Suprapubic skin (tissue), 4 donors: ENCODE results near the gene CEP112. TPM values are rescaled to one million over a fixed set of nuclear protein-coding genes. Genes with fewer than 3 reads are reported as not detected.

Experiments
- DNase-seq, 2 donors: peaks; one replicate each; pipeline ENCODE4 v3.0.0-alpha.2; 2019; ENCODE audit warnings: low spot score in 2 of 2
- H3K27ac ChIP-seq: fragments of 200-600 bp; sonication (generic); one replicate; pipeline ENCODE4 v1.5.1; 2019
- H3K27me3 ChIP-seq: fragments of 200-600 bp; sonication (generic); one replicate; pipeline ENCODE4 v1.5.1; 2019
- H3K36me3 ChIP-seq: fragments of 200-600 bp; sonication (generic); one replicate; pipeline ENCODE4 v1.5.1; 2019
- H3K4me1 ChIP-seq: fragments of 200-600 bp; sonication (generic); one replicate; pipeline ENCODE4 v1.5.1; 2019
- H3K4me3 ChIP-seq: fragments of 200-600 bp; sonication (generic); one replicate; pipeline ENCODE4 v1.5.1; 2019; ENCODE audit warnings: mild to moderate bottlenecking
- H3K9me3 ChIP-seq: fragments of 200-600 bp; sonication (generic); one replicate; pipeline ENCODE4 v1.5.1; 2019
- CTCF ChIP-seq, 2 donors: fragments of 200-600 bp in 1 of 2; fragments of 450-650 bp in 1 of 2; sonication (generic) in 1 of 2; IDR thresholded peaks; one replicate each; pipeline ENCODE4 v1.5.1; 2016 to 2019; ENCODE audit warnings: antibody characterized with exemption in 2 of 2, mild to moderate bottlenecking in 1 of 2, moderate library complexity in 1 of 2
- EP300 ChIP-seq: sonication (generic); formaldehyde crosslinking; IDR thresholded peaks from one replicate; pipeline ENCODE4 v1.6.1; 2017; ENCODE audit warnings: antibody characterized with exemption
- POLR2A ChIP-seq, 2 donors: fragments of 450-650 bp; IDR thresholded peaks; one replicate each; pipeline ENCODE4 v1.6.1; 2017; ENCODE audit warnings: antibody characterized with exemption in 2 of 2, mild to moderate bottlenecking in 2 of 2, moderate library complexity in 2 of 2
- POLR2AphosphoS5 ChIP-seq, 3 donors: sonication (generic); formaldehyde crosslinking; IDR thresholded peaks; one replicate each; pipeline ENCODE4 v1.6.1; 2017; ENCODE audit warnings: antibody characterized with exemption in 3 of 3
- WGBS: methylation state at CpG from one replicate; pipeline ENCODE4 v1.1.5; 2018; 5-methylcytosine and 5-hydroxymethylcytosine counted together
- total RNA-seq, 4 donors: library from RNA; depleted of rRNA; stranded (reverse); fragments of >200 nt; gene quantifications; one replicate each; pipeline ENCODE4 v1.1.0, GENCODE V29; 2016

Gene CEP112
- total RNA-seq, 4 donors from 2014 or later: 0.68 to 14.1 (median 6.6) TPM

DNA sequence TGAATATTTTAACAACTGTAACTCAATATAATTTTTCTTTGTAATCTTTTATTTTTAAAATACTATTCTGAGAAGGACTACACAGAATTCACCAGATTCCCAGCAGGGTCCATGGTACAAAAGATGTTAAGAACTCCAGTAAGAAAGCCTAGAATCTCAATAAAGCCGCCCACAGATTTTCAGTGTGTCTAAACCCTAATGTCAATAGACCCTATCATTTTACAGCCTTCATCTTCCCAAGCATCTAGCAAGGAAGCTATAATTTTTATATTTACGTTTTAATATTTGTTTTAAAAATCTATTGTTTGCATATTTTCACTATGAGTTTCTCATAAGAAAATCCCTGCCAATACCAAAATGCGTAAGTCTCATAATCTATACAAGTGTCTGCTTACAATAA is 148.5 kb downstream of the CEP112 start:
- H3K9me3 ChIP-seq: no peaks in the 10 kb centered on the region
- no peaks in the 10 kb centered on the region for H3K27me3 ChIP-seq
- no peaks in the 10 kb centered on the region for H3K36me3 ChIP-seq
- H3K27ac ChIP-seq: no peak overlapping the region
- H3K4me3 ChIP-seq: no peak overlapping the region
- 91% methylated on average over 3 of the region's 3 CpGs for whole genome bisulfite sequencing
- TF ChIP-seq EP300: no peak
- no peak for TF ChIP-seq CTCF (IDR thresholded peaks at IDR 0.05)
- TF ChIP-seq POLR2A (IDR thresholded peaks at IDR 0.05): no peak
- TF ChIP-seq POLR2AphosphoS5 (IDR thresholded peaks at IDR 0.05): no peak
- H3K4me1 ChIP-seq: no peaks in the 10 kb centered on the region
- DNase-seq: no peak

GRCh38 chr17:66040402-66040801 is 151.5 kb downstream of the CEP112 start:
- Histone ChIP-seq H3K27ac (no peak overlapping the region), H3K27me3 (no peaks in the 10 kb centered on the region), H3K9me3 (no peaks in the 10 kb centered on the region), H3K36me3 (no peaks in the 10 kb centered on the region), H3K4me3 (no peak overlapping the region), H3K4me1 (no peaks in the 10 kb centered on the region)
- 72% methylated on average over 4 of the region's 4 CpGs for WGBS
- no peak for TF ChIP-seq POLR2A (IDR thresholded peaks at IDR 0.05)
- no peak for TF ChIP-seq POLR2AphosphoS5 (IDR thresholded peaks at IDR 0.05)
- no peak for TF ChIP-seq EP300
- TF ChIP-seq CTCF (IDR thresholded peaks at IDR 0.05): no peak
- no peak for DNase-seq

DNA sequence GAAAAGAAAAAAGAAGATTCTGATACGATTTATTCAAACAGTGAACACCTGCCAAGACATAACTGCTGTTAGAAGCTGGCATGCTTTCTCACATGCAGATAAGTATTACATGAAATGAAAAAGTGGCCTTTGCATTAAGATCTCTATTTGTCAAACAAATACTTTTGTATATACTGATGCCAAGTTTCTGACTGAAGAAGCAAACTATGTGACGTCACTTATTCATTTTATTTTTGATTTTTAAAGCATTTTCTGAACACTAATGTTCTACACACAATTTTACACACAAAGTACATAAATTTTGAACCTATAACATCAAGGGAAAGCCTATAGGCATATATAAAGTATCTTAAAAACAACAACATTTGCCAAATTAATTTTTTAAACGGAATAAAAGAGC is 153.8 kb downstream of the CEP112 start:
- 36% methylated on average over 3 of the region's 3 CpGs for WGBS
- no peaks in the 10 kb centered on the region for H3K27me3 ChIP-seq

GRCh38 chr17:66037221-66037620 is 154.7 kb downstream of the CEP112 start:
- Histone ChIP-seq H3K27me3 (no peaks in the 10 kb centered on the region), H3K4me3 (no peak overlapping the region), H3K9me3 (no peaks in the 10 kb centered on the region), H3K36me3 (no peaks in the 10 kb centered on the region), H3K27ac (no peak overlapping the region), H3K4me1 (no peaks in the 10 kb centered on the region)
- no peak for DNase-seq
- WGBS: 92% methylated on average over 3 of the region's 3 CpGs
- TF ChIP-seq POLR2A (IDR thresholded peaks at IDR 0.05) (no peak), POLR2AphosphoS5 (IDR thresholded peaks at IDR 0.05) (no peak), EP300 (no peak), CTCF (IDR thresholded peaks at IDR 0.05) (no peak)

More for the DNA sequence above, 153.8 kb downstream of the CEP112 start:
- no peak overlapping the region for H3K4me3 ChIP-seq
- no peaks in the 10 kb centered on the region for H3K4me1 ChIP-seq
- DNase-seq: no peak
- no peak overlapping the region for H3K27ac ChIP-seq
- TF ChIP-seq CTCF (IDR thresholded peaks at IDR 0.05) (no peak), POLR2AphosphoS5 (IDR thresholded peaks at IDR 0.05) (no peak)
- no peaks in the 10 kb centered on the region for H3K36me3 ChIP-seq
- H3K9me3 ChIP-seq: no peaks in the 10 kb centered on the region

DNA sequence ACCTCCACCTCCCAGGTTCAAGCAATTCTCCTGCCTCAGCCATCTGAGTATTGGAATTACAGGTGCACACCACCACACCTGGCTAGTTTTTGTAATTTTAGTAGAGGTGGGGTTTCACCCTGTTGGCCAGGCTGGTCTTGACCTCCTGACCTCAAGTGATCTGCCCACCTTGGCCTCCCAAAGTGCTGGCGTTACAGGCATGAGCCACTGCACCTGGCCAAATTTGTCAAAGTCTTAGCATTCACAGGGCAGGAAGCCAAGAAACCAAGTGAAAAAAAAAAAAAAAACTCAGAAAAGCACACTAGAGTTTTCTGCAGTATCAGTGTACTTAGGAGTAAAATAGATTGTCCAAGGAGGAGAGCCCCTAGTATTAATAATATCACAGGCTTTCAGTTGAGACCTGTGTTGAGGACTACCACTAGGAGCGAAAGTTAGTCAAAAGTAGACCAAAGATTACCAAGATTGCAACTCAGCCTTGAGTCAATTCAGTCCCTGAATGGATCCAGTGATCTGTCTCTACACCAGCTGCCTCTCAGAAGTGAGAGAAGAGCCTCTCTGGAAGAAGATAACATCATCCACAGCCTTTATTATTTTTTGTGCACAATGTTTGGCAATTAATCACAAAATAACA is 159.7 kb downstream of the CEP112 start:
- H3K36me3 ChIP-seq: no peaks in the 10 kb centered on the region
- H3K27me3 ChIP-seq: no peaks in the 10 kb centered on the region
- 74% methylated on average over 2 of the region's 2 CpGs for WGBS
- no peak for DNase-seq
- no peak overlapping the region for H3K27ac ChIP-seq
- no peaks in the 10 kb centered on the region for H3K4me1 ChIP-seq
- no peak overlapping the region for H3K4me3 ChIP-seq
- TF ChIP-seq EP300 (no peak), POLR2AphosphoS5 (IDR thresholded peaks at IDR 0.05) (no peak), POLR2A (IDR thresholded peaks at IDR 0.05) (no peak), CTCF (IDR thresholded peaks at IDR 0.05) (no peak)
- no peaks in the 10 kb centered on the region for H3K9me3 ChIP-seq
